NCI-H146 (cell line): ENCODE measurements around the gene ZER1.
A peak's percentile ranks its signal among the peaks of the same experiment; 100 is the strongest.
"Not testable (repeated sequence)": the region's sequence is repeated elsewhere in the genome, so short reads cannot be mapped to it uniquely, and the experiment has no call there.

ENCODE experiments used
- DNase-seq: peaks from one replicate; lab custom pipeline; 2025; lab: John Stamatoyannopoulos, UW

The ZER1 gene

GRCh38 chr9:128771745-128772519 is at the start of gene ZER1:
TSS of gene ZER1 (minus strand) at chr9:128771927. CDS start at chr9:128755565, 16,362 bp downstream.
- peak; percentile 83 for DNase-seq

GRCh38 chr9:128820665-128821583 is 49.2 kb upstream of the ZER1 start:
- DNase-seq, result no peak

- peak; percentile 9 for DNase-seq
Observed at GRCh38 chr9:128819716-128820664, 48.3 kb upstream of the ZER1 start.

- peak; percentile 27 for DNase-seq
Observed at GRCh38 chr9:128818839-128819715, 47.4 kb upstream of the ZER1 start.

GRCh38 chr9:128818099-128818838 is 46.5 kb upstream of the ZER1 start, which contains the start of gene ENDOG:
TSS of gene ENDOG (plus strand) at chr9:128818500. CDS start at chr9:128818685, 185 bp downstream.
- peak; percentile 97 for DNase-seq

GRCh38 chr9:128810873-128811272 is 39.1 kb upstream of the ZER1 start:
- DNase-seq, result no peak

GRCh38 chr9:128809831-128810230 is 38.1 kb upstream of the ZER1 start:
- DNase-seq, result no peak

- DNase-seq, result no peak
Observed at GRCh38 chr9:128809036-128809599, 37.4 kb upstream of the ZER1 start.

- DNase-seq, result no peak
Observed at GRCh38 chr9:128808543-128808942, 36.8 kb upstream of the ZER1 start.

- DNase-seq, result no peak
Observed at GRCh38 chr9:128807827-128808226, 36.1 kb upstream of the ZER1 start.

GRCh38 chr9:128805661-128806060 is 33.9 kb upstream of the ZER1 start:
- no peak for DNase-seq

- no peak for DNase-seq
Observed at GRCh38 chr9:128802482-128802881, 30.8 kb upstream of the ZER1 start.

GRCh38 chr9:128800061-128800460 is 28.3 kb upstream of the ZER1 start:
- DNase-seq, result no peak

GRCh38 chr9:128798896-128799295 is 27.2 kb upstream of the ZER1 start:
- DNase-seq, result no peak

- not testable (repeated sequence) for DNase-seq
Observed at GRCh38 chr9:128794961-128795360, 23.2 kb upstream of the ZER1 start.

- DNase-seq, result no peak
Observed at GRCh38 chr9:128792978-128793686, 21.4 kb upstream of the ZER1 start.

- DNase-seq, result no peak
Observed at GRCh38 chr9:128792134-128792533, 20.4 kb upstream of the ZER1 start.

GRCh38 chr9:128790536-128790935 is 18.8 kb upstream of the ZER1 start:
- DNase-seq, result no peak

GRCh38 chr9:128788445-128788844 is 16.7 kb upstream of the ZER1 start:
- DNase-seq, result no peak
